GM23338 (cell line): ENCODE measurements around the gene PRELID1. TPM values are rescaled to one million over a fixed set of nuclear protein-coding genes. Genes with fewer than 3 reads are reported as not detected.

Experiments
- ATAC-seq: fragments of 200-7000 bp; cut with Tn5 transposase; 3 replicates; pipeline ENCODE4 v1.9.1; 2020
- DNase-seq: peaks from one replicate; pipeline ENCODE4 v3.0.0-alpha.2; 2015; ENCODE audit warnings: low spot score
- H2AFZ ChIP-seq: fragments of 200-600 bp; sonication (generic); 2 replicates; pipeline ENCODE4 v1.8.0; 2016; ENCODE audit warnings: antibody characterized with exemption, mild to moderate bottlenecking, moderate library complexity
- H3F3A ChIP-seq: fragments of 200-600 bp; sonication (generic); replicated peaks from 2 replicates; pipeline ENCODE4 v1.8.0; 2017; ENCODE audit warnings: antibody characterized with exemption, mixed run types, low read depth
- H3K27ac ChIP-seq: fragments of 200-600 bp; sonication (generic); 2 replicates; pipeline ENCODE4 v1.6.1; 2016; ENCODE audit warnings: low read depth
- H3K27me3 ChIP-seq: fragments of 200-600 bp; sonication (generic); 2 replicates; pipeline ENCODE4 v1.8.0; 2016; ENCODE audit warnings: mild to moderate bottlenecking, mixed run types, moderate library complexity; ENCODE audit not compliant: insufficient read depth
- H3K36me3 ChIP-seq: fragments of 200-600 bp; sonication (generic); 2 replicates; pipeline ENCODE4 v1.8.0; 2016; ENCODE audit warnings: mild to moderate bottlenecking; ENCODE audit not compliant: insufficient read depth
- H3K4me1 ChIP-seq: fragments of 200-600 bp; sonication (generic); 2 replicates; pipeline ENCODE4 v1.8.0; 2016; ENCODE audit warnings: mild to moderate bottlenecking, moderate library complexity; ENCODE audit not compliant: insufficient read depth
- H3K4me2 ChIP-seq: fragments of 200-600 bp; sonication (generic); 2 replicates; pipeline ENCODE4 v1.7.1; 2017; ENCODE audit warnings: mixed run types
- H3K4me3 ChIP-seq: fragments of 200-600 bp; sonication (generic); 2 replicates; pipeline ENCODE4 v1.6.1; 2016; ENCODE audit warnings: mixed run types
- H3K79me2 ChIP-seq: fragments of 200-600 bp; sonication (generic); replicated peaks from 2 replicates; pipeline ENCODE4 v1.8.0; 2017; ENCODE audit warnings: mild to moderate bottlenecking; ENCODE audit not compliant: insufficient read depth
- H3K9me2 ChIP-seq: fragments of 200-600 bp; sonication (generic); 2 replicates; pipeline ENCODE4 v1.8.0; 2017; ENCODE audit not compliant: insufficient read depth
- H4K20me1 ChIP-seq: fragments of 200-600 bp; sonication (generic); replicated peaks from 2 replicates; pipeline ENCODE4 v1.8.0; 2017; ENCODE audit warnings: mild to moderate bottlenecking; ENCODE audit not compliant: insufficient read depth
- H3K27ac Mint-ChIP-seq: 2 replicates; pipeline ENCODE4 v1.8.0; 2020; ENCODE audit warnings: inconsistent platforms, mild to moderate bottlenecking, moderate library complexity, mixed read lengths
- H3K27me3 Mint-ChIP-seq: 3 replicates; pipeline ENCODE4 v1.8.0; 2022; ENCODE audit warnings: low read depth, mild to moderate bottlenecking, moderate library complexity, mixed read lengths, inconsistent platforms; ENCODE audit not compliant: insufficient read depth, poor library complexity
- H3K36me3 Mint-ChIP-seq: 3 replicates; pipeline ENCODE4 v1.8.0; 2021; ENCODE audit warnings: low read depth, mild to moderate bottlenecking, inconsistent platforms, moderate library complexity, mixed read lengths
- H3K4me1 Mint-ChIP-seq: 3 replicates; pipeline ENCODE4 v1.8.0; 2020; ENCODE audit warnings: mild to moderate bottlenecking, inconsistent platforms, mixed read lengths
- H3K4me3 Mint-ChIP-seq: 3 replicates; pipeline ENCODE4 v1.8.0; 2021; ENCODE audit warnings: moderate library complexity, mild to moderate bottlenecking, inconsistent platforms, mixed read lengths
- H3K9me3 Mint-ChIP-seq: 3 replicates; pipeline ENCODE4 v1.8.0; 2020; ENCODE audit warnings: moderate library complexity, mild to moderate bottlenecking, inconsistent platforms, mixed read lengths
- NANOG ChIP-seq: IDR thresholded peaks from 2 replicates; pipeline ENCODE4 v1.6.1; 2016; ENCODE audit warnings: antibody characterized with exemption, borderline replicate concordance
- polyA plus RNA-seq: library from polyadenylated mRNA; unstranded; fragments of >200 nt; fragmentation: Nextera tagmentation; extraction: Ambion mirVana; gene quantifications from 2 replicates; pipeline ENCODE4 v1.2.1, GENCODE V29; 2016
- total RNA-seq: library from RNA; depleted of rRNA; stranded (reverse); fragments of >200 nt; shearing (Covaris generic); gene quantifications from 2 replicates; pipeline ENCODE4 v1.2.3, GENCODE V29; 2014
- TF ChIP-seq, protein P1 (sequence below), 2 experiments: fragments of 200-600 bp in 1 of 2; sonication (generic) in 1 of 2; conservative IDR thresholded peaks; 2 replicates each; pipeline versions ENCODE4 v1.5.1 to v1.6.1; 2016 to 2017; ENCODE audit warnings: antibody characterized with exemption in 2 of 2, low read depth in 2 of 2, mild to moderate bottlenecking in 2 of 2, moderate library complexity in 1 of 2
- TF ChIP-seq, protein P2 (sequence below): IDR thresholded peaks from 2 replicates; pipeline ENCODE4 v1.6.1; 2016; ENCODE audit warnings: antibody characterized with exemption
- TF ChIP-seq, protein P3 (sequence below): fragments of 250-450 bp; sonication (Bioruptor Pico); IDR thresholded peaks from 2 replicates; pipeline ENCODE4 v1.5.0; 2020; ENCODE audit warnings: mild to moderate bottlenecking, moderate library complexity

Gene PRELID1
- total and polyA plus RNA-seq, 2 experiments from 2014 or later = 328 to 349 TPM

DNA sequence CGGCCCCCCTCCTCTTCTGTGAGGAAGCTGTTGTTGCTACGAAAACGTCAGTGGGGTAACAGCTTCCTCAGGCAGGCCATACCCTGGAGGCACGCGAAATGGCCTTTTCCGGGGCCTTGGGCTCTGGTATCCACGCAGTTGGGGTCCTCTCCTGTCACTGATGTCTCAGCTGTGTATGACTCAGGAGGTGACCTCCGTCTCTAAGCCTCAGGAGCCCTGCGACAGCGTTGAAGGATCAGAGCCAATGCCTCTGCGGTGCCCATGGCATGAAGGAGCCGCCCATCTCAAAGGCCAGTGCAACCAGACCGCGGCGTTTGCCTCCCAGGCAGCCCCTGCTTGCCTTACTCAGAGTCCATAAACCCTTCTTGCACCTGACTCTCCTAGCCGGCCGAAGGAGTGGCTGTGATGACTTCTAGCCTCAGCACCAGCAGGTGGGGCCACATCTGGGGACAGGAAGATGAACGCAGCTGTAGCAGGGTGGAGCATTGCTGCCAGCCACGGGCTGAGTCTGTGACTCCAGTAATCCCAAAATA is 9.1 kb downstream of the PRELID1 start:
- DNase-seq = peak; percentile 72
- peaks cover 18% of the 10 kb centered on the region for H3K4me1 Mint-ChIP-seq
- peak overlapping the region; percentile 75 for H3K4me3 Mint-ChIP-seq
- TF ChIP-seq, protein P1, sequence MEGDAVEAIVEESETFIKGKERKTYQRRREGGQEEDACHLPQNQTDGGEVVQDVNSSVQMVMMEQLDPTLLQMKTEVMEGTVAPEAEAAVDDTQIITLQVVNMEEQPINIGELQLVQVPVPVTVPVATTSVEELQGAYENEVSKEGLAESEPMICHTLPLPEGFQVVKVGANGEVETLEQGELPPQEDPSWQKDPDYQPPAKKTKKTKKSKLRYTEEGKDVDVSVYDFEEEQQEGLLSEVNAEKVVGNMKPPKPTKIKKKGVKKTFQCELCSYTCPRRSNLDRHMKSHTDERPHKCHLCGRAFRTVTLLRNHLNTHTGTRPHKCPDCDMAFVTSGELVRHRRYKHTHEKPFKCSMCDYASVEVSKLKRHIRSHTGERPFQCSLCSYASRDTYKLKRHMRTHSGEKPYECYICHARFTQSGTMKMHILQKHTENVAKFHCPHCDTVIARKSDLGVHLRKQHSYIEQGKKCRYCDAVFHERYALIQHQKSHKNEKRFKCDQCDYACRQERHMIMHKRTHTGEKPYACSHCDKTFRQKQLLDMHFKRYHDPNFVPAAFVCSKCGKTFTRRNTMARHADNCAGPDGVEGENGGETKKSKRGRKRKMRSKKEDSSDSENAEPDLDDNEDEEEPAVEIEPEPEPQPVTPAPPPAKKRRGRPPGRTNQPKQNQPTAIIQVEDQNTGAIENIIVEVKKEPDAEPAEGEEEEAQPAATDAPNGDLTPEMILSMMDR (conservative IDR thresholded peaks at IDR 0.05; ENCODE audit: low read depth in 2 of 2) = peak in 1 of 2 experiments; percentile 43; a peak in 3 of 4 replicates
- TF ChIP-seq, protein P2, sequence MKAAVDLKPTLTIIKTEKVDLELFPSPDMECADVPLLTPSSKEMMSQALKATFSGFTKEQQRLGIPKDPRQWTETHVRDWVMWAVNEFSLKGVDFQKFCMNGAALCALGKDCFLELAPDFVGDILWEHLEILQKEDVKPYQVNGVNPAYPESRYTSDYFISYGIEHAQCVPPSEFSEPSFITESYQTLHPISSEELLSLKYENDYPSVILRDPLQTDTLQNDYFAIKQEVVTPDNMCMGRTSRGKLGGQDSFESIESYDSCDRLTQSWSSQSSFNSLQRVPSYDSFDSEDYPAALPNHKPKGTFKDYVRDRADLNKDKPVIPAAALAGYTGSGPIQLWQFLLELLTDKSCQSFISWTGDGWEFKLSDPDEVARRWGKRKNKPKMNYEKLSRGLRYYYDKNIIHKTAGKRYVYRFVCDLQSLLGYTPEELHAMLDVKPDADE = no peak
- ATAC-seq = peak; percentile 10
- Histone ChIP-seq H3F3A (peaks cover 12% of the 10 kb centered on the region), H3K4me1 (peaks cover 12% of the 10 kb centered on the region), H3K9me2 (no peaks in the 10 kb centered on the region), H3K4me3 (peak overlapping the region; percentile 69), H3K27ac (peak overlapping the region; percentile 11; the same call in 1 of the 2 replicates), H3K79me2 (no peaks in the 10 kb centered on the region), H2AFZ (peak overlapping the region; percentile 67; the same call in 1 of the 2 replicates), H3K4me2 (peak overlapping the region; percentile 90), H4K20me1 (peaks cover 11% of the 10 kb centered on the region; the same call in 1 of the 2 replicates), H3K27me3 (no peaks in the 10 kb centered on the region), H3K36me3 (no peaks in the 10 kb centered on the region)
- no peaks in the 10 kb centered on the region; the same call in 2 of the 3 replicates for H3K9me3 Mint-ChIP-seq
- H3K36me3 Mint-ChIP-seq = no peaks in the 10 kb centered on the region; the same call in 2 of the 3 replicates
- H3K27ac Mint-ChIP-seq = no peak overlapping the region
- H3K27me3 Mint-ChIP-seq = peaks cover 17% of the 10 kb centered on the region

DNA sequence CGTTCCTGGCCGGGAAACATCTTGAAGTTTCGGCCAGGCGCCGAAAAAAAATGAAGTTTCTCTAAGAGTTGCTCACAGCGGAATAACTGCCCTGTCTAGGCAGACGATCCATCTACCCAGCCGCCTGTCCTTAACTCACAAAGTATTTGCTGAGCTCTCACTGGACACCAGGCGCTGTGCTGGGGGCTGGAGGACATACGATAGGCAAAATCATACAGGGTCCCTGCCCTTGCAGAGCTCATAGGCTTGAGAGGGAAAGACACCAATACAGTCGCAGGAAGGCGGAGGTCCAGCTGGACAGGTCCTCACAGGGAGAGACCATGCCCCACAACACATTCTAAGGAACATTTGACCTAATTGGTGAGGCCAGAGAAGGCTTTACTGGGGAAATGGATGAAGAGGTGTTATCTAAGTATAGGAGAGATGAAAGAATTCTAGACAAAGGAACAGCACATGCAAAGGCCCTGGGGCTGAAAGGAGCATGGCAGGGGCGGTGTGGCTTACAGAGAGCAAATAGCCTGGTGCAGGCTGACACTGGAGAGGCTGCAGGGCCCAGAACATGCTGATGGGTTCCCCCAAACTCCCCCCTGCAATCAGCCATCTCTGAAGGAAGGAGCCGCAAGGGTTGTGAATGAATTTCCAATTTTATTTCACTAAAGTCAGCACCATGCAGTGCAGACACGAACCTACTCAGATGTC is 10.1 kb downstream of the PRELID1 start:
- Histone ChIP-seq H3F3A (peaks cover 12% of the 10 kb centered on the region), H2AFZ (no peak overlapping the region), H3K4me3 (no peak overlapping the region), H4K20me1 (peaks cover 11% of the 10 kb centered on the region; the same call in 1 of the 2 replicates), H3K27ac (no peak overlapping the region), H3K4me2 (no peak overlapping the region), H3K27me3 (no peaks in the 10 kb centered on the region), H3K79me2 (no peaks in the 10 kb centered on the region), H3K36me3 (no peaks in the 10 kb centered on the region), H3K9me2 (no peaks in the 10 kb centered on the region), H3K4me1 (peaks cover 12% of the 10 kb centered on the region)
- no peak for TF ChIP-seq NANOG
- TF ChIP-seq, protein P3, sequence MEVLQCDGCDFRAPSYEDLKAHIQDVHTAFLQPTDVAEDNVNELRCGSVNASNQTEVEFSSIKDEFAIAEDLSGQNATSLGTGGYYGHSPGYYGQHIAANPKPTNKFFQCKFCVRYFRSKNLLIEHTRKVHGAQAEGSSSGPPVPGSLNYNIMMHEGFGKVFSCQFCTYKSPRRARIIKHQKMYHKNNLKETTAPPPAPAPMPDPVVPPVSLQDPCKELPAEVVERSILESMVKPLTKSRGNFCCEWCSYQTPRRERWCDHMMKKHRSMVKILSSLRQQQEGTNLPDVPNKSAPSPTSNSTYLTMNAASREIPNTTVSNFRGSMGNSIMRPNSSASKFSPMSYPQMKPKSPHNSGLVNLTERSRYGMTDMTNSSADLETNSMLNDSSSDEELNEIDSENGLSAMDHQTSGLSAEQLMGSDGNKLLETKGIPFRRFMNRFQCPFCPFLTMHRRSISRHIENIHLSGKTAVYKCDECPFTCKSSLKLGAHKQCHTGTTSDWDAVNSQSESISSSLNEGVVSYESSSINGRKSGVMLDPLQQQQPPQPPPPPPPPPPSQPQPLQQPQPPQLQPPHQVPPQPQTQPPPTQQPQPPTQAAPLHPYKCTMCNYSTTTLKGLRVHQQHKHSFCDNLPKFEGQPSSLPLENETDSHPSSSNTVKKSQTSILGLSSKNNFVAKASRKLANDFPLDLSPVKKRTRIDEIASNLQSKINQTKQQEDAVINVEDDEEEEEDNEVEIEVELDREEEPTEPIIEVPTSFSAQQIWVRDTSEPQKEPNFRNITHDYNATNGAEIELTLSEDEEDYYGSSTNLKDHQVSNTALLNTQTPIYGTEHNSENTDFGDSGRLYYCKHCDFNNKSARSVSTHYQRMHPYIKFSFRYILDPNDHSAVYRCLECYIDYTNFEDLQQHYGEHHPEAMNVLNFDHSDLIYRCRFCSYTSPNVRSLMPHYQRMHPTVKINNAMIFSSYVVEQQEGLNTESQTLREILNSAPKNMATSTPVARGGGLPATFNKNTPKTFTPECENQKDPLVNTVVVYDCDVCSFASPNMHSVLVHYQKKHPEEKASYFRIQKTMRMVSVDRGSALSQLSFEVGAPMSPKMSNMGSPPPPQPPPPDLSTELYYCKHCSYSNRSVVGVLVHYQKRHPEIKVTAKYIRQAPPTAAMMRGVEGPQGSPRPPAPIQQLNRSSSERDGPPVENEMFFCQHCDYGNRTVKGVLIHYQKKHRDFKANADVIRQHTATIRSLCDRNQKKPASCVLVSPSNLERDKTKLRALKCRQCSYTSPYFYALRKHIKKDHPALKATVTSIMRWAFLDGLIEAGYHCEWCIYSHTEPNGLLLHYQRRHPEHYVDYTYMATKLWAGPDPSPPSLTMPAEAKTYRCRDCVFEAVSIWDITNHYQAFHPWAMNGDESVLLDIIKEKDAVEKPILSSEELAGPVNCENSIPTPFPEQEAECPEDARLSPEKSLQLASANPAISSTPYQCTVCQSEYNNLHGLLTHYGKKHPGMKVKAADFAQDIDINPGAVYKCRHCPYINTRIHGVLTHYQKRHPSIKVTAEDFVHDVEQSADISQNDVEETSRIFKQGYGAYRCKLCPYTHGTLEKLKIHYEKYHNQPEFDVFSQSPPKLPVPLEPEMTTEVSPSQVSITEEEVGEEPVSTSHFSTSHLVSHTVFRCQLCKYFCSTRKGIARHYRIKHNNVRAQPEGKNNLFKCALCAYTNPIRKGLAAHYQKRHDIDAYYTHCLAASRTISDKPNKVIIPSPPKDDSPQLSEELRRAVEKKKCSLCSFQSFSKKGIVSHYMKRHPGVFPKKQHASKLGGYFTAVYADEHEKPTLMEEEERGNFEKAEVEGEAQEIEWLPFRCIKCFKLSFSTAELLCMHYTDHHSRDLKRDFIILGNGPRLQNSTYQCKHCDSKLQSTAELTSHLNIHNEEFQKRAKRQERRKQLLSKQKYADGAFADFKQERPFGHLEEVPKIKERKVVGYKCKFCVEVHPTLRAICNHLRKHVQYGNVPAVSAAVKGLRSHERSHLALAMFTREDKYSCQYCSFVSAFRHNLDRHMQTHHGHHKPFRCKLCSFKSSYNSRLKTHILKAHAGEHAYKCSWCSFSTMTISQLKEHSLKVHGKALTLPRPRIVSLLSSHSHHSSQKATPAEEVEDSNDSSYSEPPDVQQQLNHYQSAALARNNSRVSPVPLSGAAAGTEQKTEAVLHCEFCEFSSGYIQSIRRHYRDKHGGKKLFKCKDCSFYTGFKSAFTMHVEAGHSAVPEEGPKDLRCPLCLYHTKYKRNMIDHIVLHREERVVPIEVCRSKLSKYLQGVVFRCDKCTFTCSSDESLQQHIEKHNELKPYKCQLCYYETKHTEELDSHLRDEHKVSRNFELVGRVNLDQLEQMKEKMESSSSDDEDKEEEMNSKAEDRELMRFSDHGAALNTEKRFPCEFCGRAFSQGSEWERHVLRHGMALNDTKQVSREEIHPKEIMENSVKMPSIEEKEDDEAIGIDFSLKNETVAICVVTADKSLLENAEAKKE (CRISPR knock-in tag) = no peak
- no peak for ATAC-seq
- no peaks in the 10 kb centered on the region; the same call in 2 of the 3 replicates for H3K36me3 Mint-ChIP-seq
- H3K4me3 Mint-ChIP-seq = no peak overlapping the region
- H3K27me3 Mint-ChIP-seq = peaks cover 23% of the 10 kb centered on the region
- DNase-seq = no peak
- H3K27ac Mint-ChIP-seq = no peak overlapping the region
- H3K4me1 Mint-ChIP-seq = peaks cover 23% of the 10 kb centered on the region
- H3K9me3 Mint-ChIP-seq = no peaks in the 10 kb centered on the region; the same call in 2 of the 3 replicates
